Stimulated activated CD8-positive, alpha-beta memory T cell treated with anti-CD3 and anti-CD28 coated beads, Interleukin-4, amount 100 ng/mL, for 4 hours (primary cell): ENCODE data around the gene GRAP.

Experiments used
- DNase-seq, 2 donors: peaks; one replicate each; pipeline ENCODE4 v3.0.0-alpha.2; 2020; ENCODE audit warnings: low read depth in 2 of 2, low spot score in 1 of 2

The GRAP gene

DNA sequence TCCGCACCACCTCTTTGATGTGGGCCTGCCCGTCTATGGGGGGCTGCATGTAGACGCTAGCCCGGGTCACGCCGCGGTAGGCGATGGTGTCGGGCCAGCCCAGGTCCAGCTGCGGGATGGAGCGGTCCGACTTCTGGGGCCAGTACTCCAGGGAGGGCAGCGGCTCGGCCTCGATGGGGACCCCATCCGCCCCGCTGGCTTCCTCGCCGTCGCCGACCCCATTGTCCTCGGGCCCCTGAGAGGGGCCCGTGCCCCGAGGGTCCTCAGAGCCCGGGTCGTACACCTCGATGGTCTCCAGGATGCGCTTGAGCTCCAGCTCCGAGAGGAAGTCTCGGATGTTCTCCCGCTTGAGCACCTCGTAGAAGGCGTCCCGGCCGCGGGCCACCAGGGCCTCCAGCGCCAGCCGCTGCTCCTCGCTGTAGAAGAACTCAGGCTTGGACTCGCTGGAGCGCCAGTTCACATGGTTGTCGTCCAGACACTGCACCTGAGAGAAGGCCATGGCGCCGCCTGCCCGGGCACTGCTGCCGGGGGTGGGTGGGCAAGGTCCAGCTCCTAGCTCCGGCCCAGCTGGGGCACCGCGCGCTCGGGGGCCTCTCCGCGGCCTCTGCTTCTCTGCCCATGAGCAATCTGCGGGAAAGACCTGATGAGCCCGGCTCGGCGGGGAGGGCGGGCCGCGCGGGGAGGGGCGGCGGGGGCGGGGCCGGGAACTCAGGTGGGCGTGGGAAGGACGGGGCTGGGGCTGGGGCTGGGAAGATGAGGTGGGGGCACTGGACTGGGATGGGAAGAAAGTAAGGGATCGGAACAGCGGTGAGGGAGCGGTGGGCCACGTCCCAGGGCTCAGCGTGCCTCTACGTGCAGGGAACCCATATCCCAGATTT is 43.0 kb downstream of the GRAP start:
- DNase-seq, result peak; percentile 25 to 36

DNA sequence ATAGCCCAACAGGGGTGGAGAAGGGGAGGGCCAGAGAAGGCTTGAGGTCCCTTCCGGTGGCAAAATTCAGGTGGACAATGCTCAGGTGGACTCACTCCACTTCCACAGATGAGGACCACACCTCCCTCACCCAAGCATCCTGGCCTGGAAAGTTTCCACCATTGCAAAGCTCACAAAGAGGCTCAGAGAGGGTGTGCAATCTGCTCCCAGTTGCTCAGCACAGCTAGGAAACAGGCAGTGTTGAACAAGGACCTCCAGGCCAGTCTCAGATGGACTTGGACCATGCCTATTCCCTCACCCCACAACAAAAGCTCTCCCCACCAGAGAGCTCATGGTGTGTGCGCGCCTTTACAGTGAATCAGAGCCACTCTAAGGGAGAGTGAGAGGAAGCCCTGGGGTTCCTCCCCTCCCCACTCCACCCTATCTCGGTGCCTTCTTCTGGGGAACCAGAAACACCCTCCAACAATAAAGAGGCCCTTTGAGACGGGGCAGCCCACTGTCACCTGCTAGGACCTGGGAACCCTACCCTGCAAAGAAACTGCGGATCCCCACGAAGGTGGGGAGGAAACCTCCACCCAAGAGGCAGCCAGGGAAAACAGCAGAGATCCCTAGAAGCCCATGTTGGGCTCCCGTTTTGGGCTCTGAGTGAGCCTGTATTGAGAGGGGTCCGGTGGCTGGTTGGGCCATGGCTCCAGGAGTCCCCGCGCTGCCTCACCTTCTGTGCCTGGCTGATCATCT is 43.8 kb downstream of the GRAP start:
- DNase-seq, result no peak

DNA sequence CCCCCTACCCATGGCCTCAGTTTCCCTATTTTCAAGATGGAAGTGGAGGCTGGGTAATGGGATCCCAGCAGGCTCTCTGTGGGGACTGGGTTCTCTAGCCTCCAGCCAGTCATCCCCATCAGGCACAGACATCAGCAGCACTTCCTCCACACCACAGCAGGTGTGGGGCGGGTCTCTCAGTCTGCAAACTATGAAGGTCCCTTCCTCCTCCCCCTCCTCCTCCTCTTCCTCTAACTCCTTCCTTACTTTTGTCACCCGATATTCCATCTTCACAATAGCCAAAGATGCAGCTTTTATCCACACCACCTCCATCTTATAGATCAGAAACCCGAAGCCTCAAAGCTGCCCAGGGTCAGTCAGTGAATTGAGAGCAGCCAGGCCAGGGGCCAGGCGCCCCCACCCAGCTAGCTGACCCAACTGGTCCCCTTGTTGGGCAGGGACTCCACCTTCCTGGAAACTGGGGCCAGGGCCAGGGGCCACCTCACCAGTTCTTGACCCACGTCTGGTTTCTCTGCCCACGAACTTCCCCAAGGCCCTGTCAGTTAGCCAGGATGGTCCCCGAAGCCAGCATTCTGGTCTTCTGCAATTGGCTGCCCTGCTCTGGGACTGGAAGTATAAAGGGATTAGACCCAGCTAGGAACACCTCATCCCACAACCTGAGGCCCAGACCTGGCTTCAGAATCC is 44.7 kb downstream of the GRAP start:
- no peak for DNase-seq

GRCh38 chr17:19000531-19001325 is 46.0 kb downstream of the GRAP start:
- DNase-seq, result no peak

DNA sequence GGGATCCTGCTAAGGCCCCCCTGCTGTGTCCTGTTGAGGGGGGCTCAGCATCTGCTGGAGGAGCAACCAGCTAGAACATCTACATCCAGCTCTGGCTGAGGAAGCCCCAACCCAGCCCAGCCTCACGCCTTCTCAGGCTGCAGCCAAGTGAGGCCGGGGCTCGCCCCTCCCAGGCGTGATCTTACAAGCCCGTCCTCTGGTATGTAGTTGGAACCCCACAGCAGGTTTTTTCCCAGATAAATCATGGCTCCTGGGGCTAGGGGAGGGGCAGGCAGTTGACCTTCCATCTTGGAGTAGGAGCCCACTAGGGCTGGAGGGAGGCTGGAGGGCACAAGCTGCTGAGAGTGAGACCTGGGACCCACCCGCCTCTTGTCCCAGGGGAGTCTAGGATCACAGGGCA is 46.8 kb downstream of the GRAP start:
- DNase-seq, result no peak

GRCh38 chr17:18999394-18999793 is 47.4 kb downstream of the GRAP start:
- no peak for DNase-seq

- no peak for DNase-seq
Measured at GRCh38 chr17:18997650-18998196, 49.0 kb downstream of the GRAP start.

DNA sequence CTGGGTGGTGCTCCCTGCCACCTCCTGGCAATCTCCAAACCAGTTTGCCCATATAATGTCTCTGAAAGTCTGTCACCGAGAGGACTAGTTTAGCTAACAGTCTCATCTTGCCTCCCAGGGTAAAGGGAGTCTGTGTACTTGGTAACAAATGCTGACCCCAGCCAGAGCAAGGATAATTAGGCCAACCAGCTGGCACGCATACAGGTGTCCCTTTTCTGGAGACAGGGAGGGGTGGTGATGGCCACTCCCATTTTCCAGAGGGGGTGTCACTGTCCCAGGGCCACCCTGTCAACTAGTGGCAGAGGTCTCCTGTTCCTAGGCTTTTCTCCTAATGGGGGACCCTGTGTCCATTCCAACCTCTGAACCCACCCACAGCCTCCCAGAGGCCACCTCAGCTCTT is 50.3 kb downstream of the GRAP start:
- DNase-seq, result no peak

DNA sequence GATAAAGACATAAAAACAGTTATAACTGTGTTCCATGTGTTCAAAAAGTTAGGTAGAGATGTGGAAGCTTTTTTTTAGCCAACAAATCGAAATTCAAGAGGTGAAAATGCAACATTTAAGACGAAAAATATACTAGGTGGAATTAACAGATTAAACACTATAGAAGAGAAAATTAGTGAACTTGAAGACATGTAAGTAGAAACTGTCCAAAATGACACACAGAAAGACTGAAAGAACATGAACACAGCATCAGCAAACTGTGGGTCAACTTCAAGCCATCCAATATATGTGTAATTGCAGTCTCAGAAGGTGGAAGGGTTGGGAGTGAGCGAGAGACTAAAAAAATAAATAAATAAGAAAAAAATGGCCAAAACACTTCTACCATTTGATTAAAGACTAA is 51.5 kb downstream of the GRAP start:
- DNase-seq, result no peak

DNA sequence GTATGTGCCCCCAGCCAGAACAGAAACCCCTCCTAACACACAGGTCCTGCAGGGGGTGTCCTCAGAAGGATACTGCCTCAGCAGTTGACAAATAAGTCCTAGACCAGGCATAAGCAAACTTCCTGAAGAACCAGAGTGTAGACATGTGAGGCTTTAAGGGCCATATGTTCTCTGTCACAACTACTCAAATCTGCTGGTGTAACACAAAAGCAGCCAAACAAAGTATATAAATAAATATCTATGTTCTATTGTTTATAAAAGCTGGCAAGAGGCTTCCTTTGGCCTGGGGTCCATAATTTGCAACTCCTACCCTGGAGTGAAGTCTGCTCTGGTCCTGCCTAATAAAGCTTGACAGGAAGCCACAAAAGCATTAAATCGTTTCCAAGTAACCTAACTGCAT is 52.1 kb downstream of the GRAP start:
- no peak for DNase-seq

GRCh38 chr17:18993905-18994526 is 52.7 kb downstream of the GRAP start:
- no peak for DNase-seq

GRCh38 chr17:18992454-18993130 is 54.2 kb downstream of the GRAP start:
- DNase-seq, result no peak

DNA sequence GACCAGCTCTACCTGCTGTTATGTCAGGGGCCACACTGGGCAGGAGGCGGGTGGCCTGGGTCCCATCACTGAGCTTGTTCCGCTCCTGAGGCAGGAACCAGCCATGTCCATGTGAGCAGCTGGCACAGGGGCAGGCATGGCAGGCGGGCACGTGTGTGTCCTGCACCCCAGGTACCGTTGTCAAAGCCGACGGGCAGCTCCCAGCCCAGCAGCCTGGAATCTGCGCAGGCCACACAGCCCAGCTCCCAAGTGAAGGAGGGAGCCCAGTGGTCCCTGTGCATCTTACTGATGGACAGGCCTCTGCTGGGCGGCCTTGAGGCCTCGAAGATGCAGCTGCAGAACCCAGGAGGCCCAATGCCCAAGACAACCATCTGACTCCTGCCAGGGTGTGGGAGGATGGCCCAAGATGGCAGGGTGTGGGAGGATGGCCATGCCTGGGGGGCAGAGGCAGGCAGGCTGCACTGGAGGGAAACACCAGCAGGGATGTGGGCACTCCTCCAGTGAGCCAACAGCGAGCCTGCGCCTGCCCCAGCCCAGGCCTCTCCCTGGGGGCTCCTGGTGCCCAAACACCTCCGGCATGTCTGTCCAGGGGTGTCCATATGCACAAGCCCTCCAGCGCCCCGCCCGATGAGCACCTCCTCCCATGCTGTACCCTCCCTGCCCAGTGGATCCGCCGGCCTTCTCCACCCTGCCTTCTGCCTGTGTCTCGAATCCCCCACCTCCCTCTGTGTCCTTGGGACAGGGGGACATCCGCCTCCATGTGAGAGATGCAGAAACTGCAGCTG is 55.0 kb downstream of the GRAP start:
- no peak for DNase-seq

DNA sequence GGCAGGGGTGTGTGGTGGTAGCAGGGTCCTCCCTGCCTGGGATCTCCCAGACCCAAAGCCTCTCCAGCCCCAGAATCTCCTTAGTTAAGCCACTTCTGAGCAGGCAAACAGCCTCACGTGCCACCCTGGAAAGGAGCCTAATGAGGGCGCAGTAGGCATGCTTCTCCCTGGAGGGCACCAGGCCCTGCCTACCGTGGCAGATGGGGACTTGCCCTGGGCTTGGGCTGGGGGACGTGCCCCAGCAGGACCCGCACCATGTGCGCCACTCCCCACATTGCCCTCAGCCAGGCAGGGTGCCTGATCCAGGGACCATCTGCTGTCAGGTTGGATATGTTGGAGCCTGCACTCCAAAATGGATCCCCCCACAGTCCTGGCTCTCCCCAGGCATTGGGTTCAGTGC is 56.4 kb downstream of the GRAP start:
- no peak for DNase-seq

GRCh38 chr17:18988546-18989173 is 58.1 kb downstream of the GRAP start:
- no peak for DNase-seq

DNA sequence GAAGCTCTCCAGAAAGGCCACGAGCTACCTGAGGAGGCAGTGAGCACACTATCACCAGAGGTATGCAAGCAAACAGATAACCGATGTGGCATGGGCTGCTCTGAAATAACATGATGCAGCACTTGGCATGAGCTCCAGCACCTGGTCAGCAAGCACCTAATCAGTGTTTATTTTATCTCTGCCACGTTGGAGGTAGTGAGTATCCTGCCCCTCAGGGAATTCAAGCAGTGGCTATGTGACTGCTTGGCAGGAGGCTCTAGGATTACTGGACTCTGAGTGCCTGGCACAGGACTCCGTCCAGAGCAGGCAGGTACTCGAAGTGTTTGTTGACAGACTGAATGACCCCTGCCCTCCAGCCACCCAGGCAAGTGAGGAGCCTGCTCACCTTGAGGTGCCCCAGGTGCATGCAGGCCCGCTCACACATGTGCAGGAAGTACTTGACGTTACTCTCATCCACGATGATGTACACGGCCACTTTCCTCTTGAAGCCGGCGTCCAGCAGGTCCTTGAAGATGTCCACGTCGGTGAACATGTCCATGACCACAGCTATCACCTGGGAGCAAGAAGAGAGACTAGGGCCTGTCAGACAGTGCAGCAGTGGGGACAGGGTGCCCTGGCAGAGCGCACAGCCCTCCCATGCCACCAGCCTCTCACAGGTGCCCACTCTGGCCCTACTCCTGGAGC is 58.8 kb downstream of the GRAP start:
- DNase-seq, result no peak

- DNase-seq, result no peak
Measured at GRCh38 chr17:18987230-18987610, 59.5 kb downstream of the GRAP start.
